ENCODE results near the gene MCM10. TPM values are rescaled to one million over a fixed set of nuclear protein-coding genes. Genes with fewer than 3 reads are reported as not detected.

Gene MCM10
- total RNA-seq, 1 donor from 2014 or later, result 0.08 TPM

DNA sequence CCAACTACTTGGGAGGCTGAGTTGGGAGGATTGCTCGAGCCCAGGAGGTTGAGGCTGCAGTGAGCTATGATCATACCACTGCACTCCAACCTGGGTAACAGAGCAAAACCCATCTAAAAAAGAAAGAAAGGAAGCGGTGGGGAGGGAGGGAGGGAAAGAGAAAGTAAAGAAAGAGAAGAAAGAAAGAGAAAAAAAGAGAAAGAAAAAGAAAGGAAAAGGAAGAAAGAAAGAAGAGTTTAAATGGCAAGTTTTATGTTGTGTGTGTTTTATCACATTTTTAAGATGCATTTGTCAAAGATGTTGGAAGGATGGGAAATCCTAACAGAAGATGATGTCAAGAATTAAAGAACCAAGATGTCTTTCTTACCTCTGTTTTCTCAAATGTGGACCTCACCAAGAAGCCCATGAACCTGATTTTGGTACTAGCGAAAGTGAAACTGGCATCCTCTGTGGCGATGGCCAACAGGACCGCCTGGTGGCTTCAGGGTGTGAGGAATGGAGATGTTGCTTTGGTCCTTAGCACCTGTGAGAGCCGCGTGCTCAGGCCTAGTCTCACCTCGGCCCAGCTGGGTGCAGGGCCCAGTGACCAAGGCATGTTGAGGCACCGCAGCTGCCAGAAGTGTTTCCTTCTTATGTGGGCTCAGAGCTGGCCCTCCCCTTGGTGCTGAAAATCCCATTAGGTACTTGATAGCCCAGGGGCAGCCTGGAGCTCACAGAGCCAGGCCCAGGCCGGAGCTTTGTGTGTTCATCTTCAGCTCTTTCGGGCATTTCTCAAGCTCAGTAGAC lies 63.0 kb downstream of the MCM10 start:
- no peaks in the 10 kb centered on the region for H3K27me3 ChIP-seq (ENCODE audit: low read depth)
- H3K4me1 ChIP-seq, result no peaks in the 10 kb centered on the region
- no peak overlapping the region for H3K27ac ChIP-seq (replicated peaks)
- DNase-seq, result no peak
- intact Hi-C loops (cut with micrococcal nuclease), result no loop called here
- TF ChIP-seq, protein P1, sequence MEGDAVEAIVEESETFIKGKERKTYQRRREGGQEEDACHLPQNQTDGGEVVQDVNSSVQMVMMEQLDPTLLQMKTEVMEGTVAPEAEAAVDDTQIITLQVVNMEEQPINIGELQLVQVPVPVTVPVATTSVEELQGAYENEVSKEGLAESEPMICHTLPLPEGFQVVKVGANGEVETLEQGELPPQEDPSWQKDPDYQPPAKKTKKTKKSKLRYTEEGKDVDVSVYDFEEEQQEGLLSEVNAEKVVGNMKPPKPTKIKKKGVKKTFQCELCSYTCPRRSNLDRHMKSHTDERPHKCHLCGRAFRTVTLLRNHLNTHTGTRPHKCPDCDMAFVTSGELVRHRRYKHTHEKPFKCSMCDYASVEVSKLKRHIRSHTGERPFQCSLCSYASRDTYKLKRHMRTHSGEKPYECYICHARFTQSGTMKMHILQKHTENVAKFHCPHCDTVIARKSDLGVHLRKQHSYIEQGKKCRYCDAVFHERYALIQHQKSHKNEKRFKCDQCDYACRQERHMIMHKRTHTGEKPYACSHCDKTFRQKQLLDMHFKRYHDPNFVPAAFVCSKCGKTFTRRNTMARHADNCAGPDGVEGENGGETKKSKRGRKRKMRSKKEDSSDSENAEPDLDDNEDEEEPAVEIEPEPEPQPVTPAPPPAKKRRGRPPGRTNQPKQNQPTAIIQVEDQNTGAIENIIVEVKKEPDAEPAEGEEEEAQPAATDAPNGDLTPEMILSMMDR (IDR thresholded peaks at IDR 0.05; ENCODE audit: borderline replicate concordance), result no peak
- H3K36me3 ChIP-seq, result no peaks in the 10 kb centered on the region
- H3K4me3 ChIP-seq, result no peak overlapping the region
- H3K9me3 ChIP-seq (replicated peaks), result no peaks in the 10 kb centered on the region

DNA sequence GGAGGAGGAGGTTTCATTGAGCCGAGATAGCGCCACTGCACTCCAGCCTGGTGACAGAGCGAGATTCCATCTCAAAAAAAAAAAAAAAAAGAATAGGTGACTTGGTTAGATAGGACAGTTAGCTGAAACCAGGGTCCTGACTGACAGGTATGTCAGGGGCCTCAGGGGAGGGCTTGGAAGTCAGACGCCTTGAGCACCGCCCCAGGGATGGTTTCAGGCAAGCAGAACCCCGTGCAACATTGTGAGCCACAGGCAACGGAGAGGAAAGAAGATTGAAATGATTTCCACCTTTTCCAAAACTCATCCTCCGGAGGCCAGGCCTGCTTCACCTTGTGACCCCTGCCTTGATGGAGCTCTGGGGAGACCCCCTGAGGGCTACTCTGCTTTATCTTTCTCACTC lies 64.2 kb downstream of the MCM10 start:
- no peaks in the 10 kb centered on the region for H3K36me3 ChIP-seq
- DNase-seq, result no peak
- H3K27me3 ChIP-seq (ENCODE audit: low read depth), result no peaks in the 10 kb centered on the region
- intact Hi-C loops (cut with micrococcal nuclease), result no loop called here
- no peak overlapping the region for H3K27ac ChIP-seq (replicated peaks)
- no peaks in the 10 kb centered on the region for H3K4me1 ChIP-seq
- TF ChIP-seq, protein P1 (IDR thresholded peaks at IDR 0.05; ENCODE audit: borderline replicate concordance), result no peak
- H3K4me3 ChIP-seq, result no peak overlapping the region
- no peaks in the 10 kb centered on the region for H3K9me3 ChIP-seq (replicated peaks)

DNA sequence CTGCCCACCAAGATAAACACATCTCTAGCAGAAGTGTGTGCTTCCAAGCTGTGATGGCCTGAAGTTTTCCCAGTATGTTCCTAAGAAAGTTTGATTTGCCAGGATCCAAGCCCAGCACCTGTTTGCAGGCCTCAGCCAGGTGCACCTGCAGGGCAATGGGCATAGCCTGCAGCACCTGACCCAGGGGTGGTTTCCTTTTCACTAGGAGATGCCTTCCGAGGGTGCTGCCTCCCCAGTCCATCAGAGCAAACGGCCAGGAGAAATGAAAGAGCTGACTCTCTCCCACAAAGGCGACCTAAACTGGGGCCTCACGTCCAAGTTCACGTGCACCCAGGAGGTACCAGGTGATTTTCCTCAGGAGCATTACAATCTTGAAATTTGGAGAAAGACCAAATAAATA lies 65.7 kb downstream of the MCM10 start:
- intact Hi-C loops (cut with micrococcal nuclease), result no loop called here
- DNase-seq, result no peak
- H3K4me3 ChIP-seq, result no peak overlapping the region
- H3K9me3 ChIP-seq (replicated peaks), result no peaks in the 10 kb centered on the region
- no peaks in the 10 kb centered on the region for H3K27me3 ChIP-seq (ENCODE audit: low read depth)
- no peak overlapping the region for H3K27ac ChIP-seq (replicated peaks)
- H3K36me3 ChIP-seq, result no peaks in the 10 kb centered on the region
- no peaks in the 10 kb centered on the region for H3K4me1 ChIP-seq
- TF ChIP-seq, protein P1 (IDR thresholded peaks at IDR 0.05; ENCODE audit: borderline replicate concordance), result no peak

DNA sequence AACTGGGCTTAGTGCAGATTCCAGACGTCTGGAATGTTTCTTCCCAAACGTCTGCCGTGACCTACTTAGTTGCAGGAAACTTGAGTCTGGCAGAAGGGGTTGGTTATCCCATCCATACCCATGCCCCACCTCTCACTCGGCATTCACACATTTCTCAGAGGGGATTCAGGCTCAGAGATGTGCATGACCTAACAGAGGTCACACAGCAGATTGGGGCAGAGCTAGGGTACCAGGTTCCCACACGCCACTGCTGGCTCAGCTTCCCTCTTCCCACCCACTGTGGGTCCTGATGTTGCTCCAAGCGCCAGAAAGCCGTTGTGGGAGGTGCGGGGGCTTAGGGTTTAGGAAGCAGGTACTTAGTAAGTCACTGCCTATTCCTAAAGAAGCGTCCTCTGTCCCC lies 69.8 kb downstream of the MCM10 start:
- TF ChIP-seq, protein P1 (IDR thresholded peaks at IDR 0.05; ENCODE audit: borderline replicate concordance), result no peak

DNA sequence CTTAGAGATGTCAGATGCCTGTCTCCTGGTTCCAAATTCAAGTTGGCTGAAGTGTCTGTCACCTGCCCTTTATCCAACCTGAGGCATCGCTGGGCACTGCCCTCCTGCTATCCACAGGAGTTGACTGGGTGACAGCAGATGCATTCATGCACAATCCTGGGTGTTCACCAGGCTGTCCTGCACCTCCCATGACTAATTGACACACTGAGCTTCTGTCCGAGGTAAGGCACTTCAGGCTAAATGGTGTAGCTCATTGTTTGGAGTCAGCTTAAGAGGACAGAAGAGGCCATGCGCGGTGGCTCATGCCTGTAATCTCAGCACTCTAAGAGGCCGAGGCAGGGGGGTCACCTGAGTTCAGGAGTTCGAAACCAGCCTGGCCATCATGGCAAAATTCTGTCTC lies 70.5 kb downstream of the MCM10 start:
- intact Hi-C loops (cut with micrococcal nuclease), result no loop called here
- TF ChIP-seq, protein P1 (IDR thresholded peaks at IDR 0.05; ENCODE audit: borderline replicate concordance), result no peak
- no peak overlapping the region for H3K27ac ChIP-seq (replicated peaks)
- no peaks in the 10 kb centered on the region for H3K4me1 ChIP-seq
- DNase-seq, result no peak
- peaks cover 32% of the 10 kb centered on the region for H3K27me3 ChIP-seq (ENCODE audit: low read depth)
- no peaks in the 10 kb centered on the region for H3K36me3 ChIP-seq
- H3K4me3 ChIP-seq, result no peak overlapping the region
- H3K9me3 ChIP-seq (replicated peaks), result no peaks in the 10 kb centered on the region

More for the DNA sequence above, 69.8 kb downstream of the MCM10 start:
- peaks cover 32% of the 10 kb centered on the region for H3K27me3 ChIP-seq (ENCODE audit: low read depth)
- H3K27ac ChIP-seq (replicated peaks), result no peak overlapping the region
- no peaks in the 10 kb centered on the region for H3K36me3 ChIP-seq
- H3K4me1 ChIP-seq, result no peaks in the 10 kb centered on the region
- no peaks in the 10 kb centered on the region for H3K9me3 ChIP-seq (replicated peaks)
- no peak for DNase-seq
- intact Hi-C loops (cut with micrococcal nuclease), result no loop called here
- no peak overlapping the region for H3K4me3 ChIP-seq

Data from left ventricle myocardium inferior (tissue), 1 donor.